ENCODE data around the gene CNOT1.

CNOT1 gene

GRCh38 chr16:58629733-58630640, at the start of gene CNOT1:
TSS of gene CNOT1 (minus strand) at chr16:58629826. CDS start at chr16:58599337, 30,489 bp downstream.
- H3K36me3 ChIP-seq (replicated peaks) = peaks cover under 1% of the 10 kb centered on the region
- H3K4me3 ChIP-seq (ENCODE audit: low read depth, low read length) = peak within 1 kb of the TSS; percentile 97
- DNase-seq = peak; percentile 100
- in situ Hi-C loops (cut with HindIII; ENCODE audit: low pct_ligation_motif_present, low sequenced_read_pairs) = no loop called here
- TF ChIP-seq, protein P1, sequence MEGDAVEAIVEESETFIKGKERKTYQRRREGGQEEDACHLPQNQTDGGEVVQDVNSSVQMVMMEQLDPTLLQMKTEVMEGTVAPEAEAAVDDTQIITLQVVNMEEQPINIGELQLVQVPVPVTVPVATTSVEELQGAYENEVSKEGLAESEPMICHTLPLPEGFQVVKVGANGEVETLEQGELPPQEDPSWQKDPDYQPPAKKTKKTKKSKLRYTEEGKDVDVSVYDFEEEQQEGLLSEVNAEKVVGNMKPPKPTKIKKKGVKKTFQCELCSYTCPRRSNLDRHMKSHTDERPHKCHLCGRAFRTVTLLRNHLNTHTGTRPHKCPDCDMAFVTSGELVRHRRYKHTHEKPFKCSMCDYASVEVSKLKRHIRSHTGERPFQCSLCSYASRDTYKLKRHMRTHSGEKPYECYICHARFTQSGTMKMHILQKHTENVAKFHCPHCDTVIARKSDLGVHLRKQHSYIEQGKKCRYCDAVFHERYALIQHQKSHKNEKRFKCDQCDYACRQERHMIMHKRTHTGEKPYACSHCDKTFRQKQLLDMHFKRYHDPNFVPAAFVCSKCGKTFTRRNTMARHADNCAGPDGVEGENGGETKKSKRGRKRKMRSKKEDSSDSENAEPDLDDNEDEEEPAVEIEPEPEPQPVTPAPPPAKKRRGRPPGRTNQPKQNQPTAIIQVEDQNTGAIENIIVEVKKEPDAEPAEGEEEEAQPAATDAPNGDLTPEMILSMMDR (IDR thresholded peaks at IDR 0.05; ENCODE audit: low read depth, low read length, missing control alignments) = no peak
- H3K27ac ChIP-seq = peak within 1 kb of the TSS; percentile 98
- no peaks in the 10 kb centered on the region for H3K27me3 ChIP-seq (replicated peaks)

- H3K27me3 ChIP-seq (replicated peaks) = no peaks in the 10 kb centered on the region
- H3K4me3 ChIP-seq (ENCODE audit: low read depth, low read length) = no peak overlapping the region
- no peak overlapping the region for H3K27ac ChIP-seq
- DNase-seq = no peak
- in situ Hi-C loops (cut with HindIII; ENCODE audit: low pct_ligation_motif_present, low sequenced_read_pairs) = no loop called here
- TF ChIP-seq, protein P1 (IDR thresholded peaks at IDR 0.05; ENCODE audit: low read depth, low read length, missing control alignments) = peak; percentile 29
- peaks cover 25% of the 10 kb centered on the region for H3K36me3 ChIP-seq (replicated peaks)
Observed at GRCh38 chr16:58678716-58679115, 49.1 kb upstream of the CNOT1 start.

DNA sequence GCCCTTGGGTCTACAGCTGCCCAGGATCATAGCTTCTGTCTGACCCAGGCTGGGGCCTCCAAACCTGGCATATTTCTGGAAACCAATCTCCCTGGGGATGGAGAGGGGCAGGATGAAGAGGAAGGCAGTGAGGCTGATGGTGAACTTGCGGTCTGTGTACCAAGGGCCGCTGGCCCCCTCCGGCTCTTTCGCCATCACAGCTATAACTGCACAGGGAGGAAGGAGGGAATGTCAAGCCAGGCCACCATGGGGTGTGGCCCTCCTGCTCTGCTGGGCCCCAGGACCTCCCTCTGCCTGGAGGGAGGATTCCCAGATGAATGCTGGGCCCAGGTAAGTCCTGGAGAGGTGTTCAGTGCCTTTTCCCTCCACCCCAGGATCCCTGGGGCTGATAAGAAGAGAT, 48.6 kb upstream of the CNOT1 start:
- Histone ChIP-seq H3K36me3 (replicated peaks) (peaks cover 25% of the 10 kb centered on the region), H3K4me3 (ENCODE audit: low read depth, low read length) (no peak overlapping the region), H3K27me3 (replicated peaks) (no peaks in the 10 kb centered on the region), H3K27ac (no peak overlapping the region)
- in situ Hi-C loops (cut with HindIII; ENCODE audit: low pct_ligation_motif_present, low sequenced_read_pairs) = no loop called here
- TF ChIP-seq, protein P1 (IDR thresholded peaks at IDR 0.05; ENCODE audit: low read depth, low read length, missing control alignments) = no peak
- DNase-seq = no peak

- Histone ChIP-seq H3K36me3 (replicated peaks) (peaks cover 10% of the 10 kb centered on the region), H3K27me3 (replicated peaks) (no peaks in the 10 kb centered on the region), H3K27ac (no peak overlapping the region), H3K4me3 (ENCODE audit: low read depth, low read length) (no peak overlapping the region)
- no peak for DNase-seq
- TF ChIP-seq, protein P1 (IDR thresholded peaks at IDR 0.05; ENCODE audit: low read depth, low read length, missing control alignments) = no peak
- in situ Hi-C loops (cut with HindIII; ENCODE audit: low pct_ligation_motif_present, low sequenced_read_pairs) = no loop called here
Observed at GRCh38 chr16:58670946-58671583, 41.4 kb upstream of the CNOT1 start.

GRCh38 chr16:58670177-58670576, 40.6 kb upstream of the CNOT1 start:
- in situ Hi-C loops (cut with HindIII; ENCODE audit: low pct_ligation_motif_present, low sequenced_read_pairs) = no loop called here
- Histone ChIP-seq H3K36me3 (replicated peaks) (peaks cover 10% of the 10 kb centered on the region), H3K27ac (no peak overlapping the region), H3K4me3 (ENCODE audit: low read depth, low read length) (no peak overlapping the region), H3K27me3 (replicated peaks) (no peaks in the 10 kb centered on the region)
- TF ChIP-seq, protein P1 (IDR thresholded peaks at IDR 0.05; ENCODE audit: low read depth, low read length, missing control alignments) = no peak
- DNase-seq = no peak
